ENCODE data around the gene ANKIB1.

Gene ANKIB1

GRCh38 chr7:92266415-92267241 lies 20.9 kb downstream of the ANKIB1 start:
- no peak for DNase-seq

DNA sequence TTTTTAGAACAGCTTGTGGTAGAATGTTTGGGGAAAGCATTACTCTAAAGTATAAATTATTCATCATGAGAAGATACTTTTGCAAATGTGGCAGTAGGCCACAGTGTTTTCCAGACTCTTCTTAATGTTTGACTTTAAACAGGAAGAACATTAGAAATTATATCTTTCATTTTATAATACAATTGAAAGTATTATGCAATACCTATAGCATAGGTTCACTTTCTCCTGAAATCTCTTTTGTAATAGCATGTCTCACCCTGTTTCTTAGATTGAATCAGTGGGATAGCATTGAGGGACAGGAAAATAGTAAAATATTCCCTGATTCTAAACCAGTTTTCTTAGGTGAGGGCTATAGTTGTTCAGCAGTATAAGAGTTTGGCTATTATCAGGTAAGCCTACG lies 23.1 kb downstream of the ANKIB1 start:
- no peak for DNase-seq

- no peak for DNase-seq
Observed at GRCh38 chr7:92275327-92275726, 29.6 kb downstream of the ANKIB1 start.

- no peak for DNase-seq
Observed at GRCh38 chr7:92276460-92276864, 30.7 kb downstream of the ANKIB1 start.

GRCh38 chr7:92279396-92280031 lies 33.7 kb downstream of the ANKIB1 start:
- DNase-seq, result no peak

GRCh38 chr7:92281031-92281430 lies 35.3 kb downstream of the ANKIB1 start:
- DNase-seq, result no peak

GRCh38 chr7:92282221-92282814 lies 36.5 kb downstream of the ANKIB1 start:
- DNase-seq, result no peak

- DNase-seq, result no peak
Observed at GRCh38 chr7:92282930-92283329, 37.2 kb downstream of the ANKIB1 start.

GRCh38 chr7:92289321-92289720 lies 43.5 kb downstream of the ANKIB1 start:
- no peak for DNase-seq

GRCh38 chr7:92292981-92293380 lies 47.2 kb downstream of the ANKIB1 start:
- no peak for DNase-seq

DNA sequence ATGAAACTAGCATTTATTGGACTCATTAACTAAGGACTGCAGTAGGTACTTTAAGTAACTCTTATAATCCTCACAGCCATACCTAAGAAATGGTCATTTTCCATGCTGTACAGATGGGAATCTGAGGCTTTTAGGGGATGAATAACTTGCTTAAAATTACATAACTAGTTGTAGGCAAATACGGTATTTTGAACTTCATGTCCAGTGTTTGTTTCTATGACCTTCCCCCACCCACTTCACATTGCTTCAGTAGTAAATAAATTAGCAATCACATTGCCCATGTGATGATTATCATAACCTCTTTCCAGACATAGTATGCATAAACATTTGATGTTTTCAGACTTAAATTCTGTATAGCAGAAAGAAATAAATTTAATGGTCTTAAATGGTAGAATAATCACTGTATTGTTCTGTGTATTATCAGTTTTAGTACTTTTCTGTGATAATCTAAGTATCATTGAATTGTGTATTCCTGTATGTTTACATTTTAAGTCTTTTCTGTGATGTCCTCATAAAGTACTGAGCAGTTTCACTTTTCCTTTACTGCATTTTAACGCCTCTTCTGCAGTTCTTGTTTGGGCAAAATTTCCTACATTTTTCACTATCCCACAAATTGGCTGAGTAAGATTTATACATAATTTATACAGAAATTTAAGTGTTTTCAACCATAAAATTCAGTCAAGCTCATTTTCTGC lies 48.3 kb downstream of the ANKIB1 start:
- no peak for DNase-seq

GRCh38 chr7:92295391-92295790 lies 49.6 kb downstream of the ANKIB1 start:
- DNase-seq, result no peak

- DNase-seq, result no peak
Observed at GRCh38 chr7:92296235-92296634, 50.5 kb downstream of the ANKIB1 start.

GRCh38 chr7:92296880-92297445 lies 51.2 kb downstream of the ANKIB1 start:
- DNase-seq, result no peak

DNA sequence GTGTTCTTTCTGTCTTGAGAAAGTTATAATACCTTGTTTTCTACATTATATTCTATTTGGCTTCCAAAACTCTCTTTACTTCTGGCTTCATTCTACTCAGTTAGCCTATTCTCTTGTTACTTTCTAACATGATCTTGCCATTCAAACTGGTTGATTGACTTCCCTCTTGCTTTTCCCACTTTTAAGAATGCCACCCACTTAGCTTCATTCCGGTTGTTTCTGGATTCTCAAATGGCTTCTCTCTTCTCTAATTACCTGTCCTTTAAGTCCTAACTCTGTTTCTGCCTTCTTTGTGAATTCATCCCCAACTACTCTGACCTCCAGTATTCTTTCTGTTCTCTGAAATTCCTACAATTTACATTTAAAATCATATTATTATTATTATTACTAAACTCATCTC lies 52.0 kb downstream of the ANKIB1 start:
- no peak for DNase-seq

DNA sequence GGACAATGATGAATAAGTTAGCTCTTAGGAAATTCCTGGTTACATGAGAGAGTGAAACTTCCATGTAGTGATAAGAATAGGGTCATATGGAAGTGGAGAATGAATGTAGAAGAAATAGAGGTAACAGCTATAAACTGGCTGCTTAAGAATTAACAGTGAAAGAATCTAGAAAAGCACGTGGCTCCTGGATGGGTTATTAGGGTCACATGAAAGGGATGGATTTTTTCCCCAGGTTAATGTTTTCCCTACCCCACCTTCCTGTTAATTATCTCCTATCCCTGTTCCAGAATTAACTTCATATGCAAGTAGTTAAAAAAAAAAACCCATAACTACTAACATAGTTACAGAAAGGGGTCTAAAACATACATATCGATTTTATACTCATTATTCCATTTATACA lies 58.0 kb downstream of the ANKIB1 start:
- no peak for DNase-seq

DNA sequence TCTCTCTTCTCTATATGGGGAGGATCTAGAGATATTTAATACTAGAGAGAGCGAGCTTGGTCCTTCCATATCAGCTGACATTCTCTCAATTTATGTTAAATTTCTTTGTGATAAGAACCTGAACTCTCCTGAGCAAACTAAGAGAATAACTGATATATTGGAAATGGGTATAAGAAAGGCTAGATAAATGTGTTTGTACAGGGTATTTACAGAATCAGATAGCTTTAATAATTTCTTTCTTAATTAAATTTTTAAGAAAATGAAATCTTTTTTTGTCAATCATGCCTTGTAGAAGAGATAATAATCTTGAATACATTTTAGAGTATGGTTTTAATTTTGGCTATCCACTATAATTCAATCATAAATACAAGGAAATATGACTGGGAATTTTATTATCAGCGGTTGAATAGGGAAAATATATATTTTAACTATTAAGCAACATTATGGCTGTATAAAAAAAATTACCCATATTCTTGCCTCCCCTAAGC lies 58.7 kb downstream of the ANKIB1 start:
- no peak for DNase-seq

DNA sequence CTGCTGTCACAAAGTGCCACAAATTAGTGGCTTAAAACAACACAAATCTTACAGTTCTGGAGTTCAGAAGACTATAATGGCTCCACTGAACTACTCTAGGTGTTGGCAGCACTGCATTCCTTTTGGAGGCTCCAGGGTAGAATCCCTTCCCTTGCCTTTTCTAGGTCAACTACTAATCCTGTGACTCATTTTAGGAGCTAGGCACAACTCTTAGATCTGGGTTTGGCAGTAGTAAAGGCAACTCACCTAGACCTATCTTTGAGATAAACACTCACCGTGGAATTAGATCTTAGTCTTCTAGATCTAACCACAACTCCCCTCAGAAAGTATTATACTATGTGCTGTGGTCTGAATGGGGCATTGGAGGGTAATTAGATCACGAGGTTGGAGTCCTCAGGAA lies 60.4 kb downstream of the ANKIB1 start:
- DNase-seq, result no peak

DNA sequence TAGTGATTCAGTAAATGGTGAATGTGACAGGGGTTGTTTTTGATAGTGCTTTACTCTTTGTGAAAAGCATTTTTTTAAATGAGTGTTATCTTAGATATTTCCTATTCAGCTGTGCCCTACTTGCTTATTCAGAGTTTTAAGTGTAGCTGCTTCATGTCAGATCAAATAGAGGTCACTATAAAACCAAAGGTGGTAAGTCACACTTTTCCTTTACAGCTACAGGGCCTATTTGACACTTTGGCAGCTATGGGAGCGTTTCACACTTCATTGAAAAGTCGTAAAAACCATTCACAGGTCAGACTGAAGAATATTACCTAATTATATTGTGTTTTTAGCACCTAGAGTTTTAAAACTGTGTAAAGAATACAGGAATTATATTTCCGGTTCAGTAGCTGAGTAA lies 67.3 kb downstream of the ANKIB1 start:
- DNase-seq, result no peak

GRCh38 chr7:92319243-92319642 lies 73.5 kb downstream of the ANKIB1 start:
- DNase-seq, result no peak

GRCh38 chr7:92325173-92325572 lies 79.4 kb downstream of the ANKIB1 start:
- DNase-seq, result no peak

DNA sequence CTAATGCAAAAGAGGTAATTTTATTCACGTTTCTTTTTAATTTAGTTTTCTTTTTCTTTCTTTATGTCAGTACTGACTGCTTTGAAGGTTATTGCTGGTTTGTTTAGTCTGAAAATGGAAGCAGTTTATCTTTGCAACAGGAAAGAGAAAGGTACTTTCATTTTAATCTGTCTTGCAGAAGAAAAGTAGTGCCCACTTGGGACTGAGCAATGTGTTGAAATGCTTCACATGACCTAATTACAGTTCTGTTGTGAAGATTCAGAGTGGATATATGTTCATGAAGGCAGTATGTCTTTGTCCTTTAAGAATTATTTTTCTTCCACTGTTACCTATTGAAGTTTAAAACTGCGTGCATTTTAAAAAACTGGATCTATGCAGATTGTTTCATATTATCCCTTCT lies 80.1 kb downstream of the ANKIB1 start:
- peak in 1 of 2 experiments; percentile 2 for DNase-seq

DNA sequence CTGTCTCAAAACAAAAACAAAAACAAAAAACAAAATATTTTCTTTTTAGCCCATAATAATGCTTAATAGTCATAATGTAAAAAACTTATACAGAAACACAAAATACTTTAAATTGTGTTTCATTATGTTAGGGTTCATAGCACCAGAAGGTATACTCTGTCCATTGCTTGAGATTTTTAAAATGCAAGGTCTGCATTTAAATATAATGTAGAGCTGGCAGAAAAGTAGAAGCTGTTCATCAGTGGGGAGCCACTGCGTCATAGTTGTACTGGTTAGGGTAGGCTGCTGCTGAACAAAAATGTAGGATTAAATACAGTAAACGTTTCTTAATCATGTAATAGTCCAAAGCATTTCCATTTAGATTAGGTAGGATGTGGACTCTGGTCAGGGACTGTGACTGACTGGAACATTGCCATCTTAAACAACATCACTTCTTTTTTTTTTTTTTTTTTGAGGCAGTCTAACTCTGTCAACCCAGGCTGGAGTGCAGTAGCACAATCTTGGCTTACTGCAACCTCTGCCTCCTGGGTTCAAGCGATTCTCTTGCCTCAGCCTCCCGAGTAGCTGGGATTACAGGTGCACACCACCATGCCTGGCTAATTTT lies 85.2 kb downstream of the ANKIB1 start:
- no peak for DNase-seq

Measured in AML-193 (cell line).